NCI-H146 treated with DMSO at 0.1 percent for 48 hours (cell line): Measurements from ENCODE around the gene CNTNAP5.

ENCODE experiments used
- DNase-seq: peaks from one replicate; lab custom pipeline; 2025; ENCODE audit not compliant: unreplicated experiment; lab: John Stamatoyannopoulos, UW

The CNTNAP5 gene

GRCh38 chr2:124776332-124776731, 751.2 kb downstream of the CNTNAP5 start:
- DNase-seq: no peak

- DNase-seq: no peak
Measured at GRCh38 chr2:124778076-124778475, 753.0 kb downstream of the CNTNAP5 start.

GRCh38 chr2:124796647-124797046, 771.6 kb downstream of the CNTNAP5 start:
- no peak for DNase-seq

GRCh38 chr2:124797049-124797448, 772.0 kb downstream of the CNTNAP5 start:
- no peak for DNase-seq

GRCh38 chr2:124798551-124798950, 773.5 kb downstream of the CNTNAP5 start:
- DNase-seq: no peak

- peak; percentile 38 for DNase-seq
Measured at GRCh38 chr2:124804014-124804940, 779.2 kb downstream of the CNTNAP5 start.

GRCh38 chr2:124805060-124805459, 780.0 kb downstream of the CNTNAP5 start:
- DNase-seq: no peak

GRCh38 chr2:124810132-124810531, 785.0 kb downstream of the CNTNAP5 start:
- peak; percentile 45 for DNase-seq

GRCh38 chr2:124814968-124815745, 790.1 kb downstream of the CNTNAP5 start:
- DNase-seq: no peak

GRCh38 chr2:124816007-124816406, 790.9 kb downstream of the CNTNAP5 start:
- no peak for DNase-seq

GRCh38 chr2:124822516-124822915, 797.4 kb downstream of the CNTNAP5 start:
- no peak for DNase-seq

GRCh38 chr2:124824441-124824840, 799.4 kb downstream of the CNTNAP5 start:
- no peak for DNase-seq

GRCh38 chr2:124832521-124832920, 807.4 kb downstream of the CNTNAP5 start:
- no peak for DNase-seq

GRCh38 chr2:124834331-124834730, 809.2 kb downstream of the CNTNAP5 start:
- DNase-seq: no peak

- no peak for DNase-seq
Measured at GRCh38 chr2:124835331-124835730, 810.2 kb downstream of the CNTNAP5 start.

- DNase-seq: no peak
Measured at GRCh38 chr2:124836416-124836815, 811.3 kb downstream of the CNTNAP5 start.

GRCh38 chr2:124837496-124837895, 812.4 kb downstream of the CNTNAP5 start:
- DNase-seq: no peak

GRCh38 chr2:124838406-124838805, 813.3 kb downstream of the CNTNAP5 start:
- DNase-seq: no peak

- DNase-seq: no peak
Measured at GRCh38 chr2:124867247-124867646, 842.2 kb downstream of the CNTNAP5 start.

GRCh38 chr2:124874219-124874618, 849.1 kb downstream of the CNTNAP5 start:
- DNase-seq: no peak

- no peak for DNase-seq
Measured at GRCh38 chr2:124874676-124875075, 849.6 kb downstream of the CNTNAP5 start.
